Suprapubic skin (tissue), 4 donors: ENCODE data around the gene CAVIN2.

Experiments used
- EP300 ChIP-seq: sonication (generic); formaldehyde crosslinking; IDR thresholded peaks from one replicate; pipeline ENCODE4 v1.6.1; 2017; ENCODE audit warnings: antibody characterized with exemption
- POLR2A ChIP-seq, 2 donors: fragments of 450-650 bp; IDR thresholded peaks; one replicate each; pipeline ENCODE4 v1.6.1; 2017; ENCODE audit warnings: antibody characterized with exemption in 2 of 2, mild to moderate bottlenecking in 2 of 2, moderate library complexity in 2 of 2
- POLR2AphosphoS5 ChIP-seq, 3 donors: sonication (generic); formaldehyde crosslinking; IDR thresholded peaks; one replicate each; pipeline ENCODE4 v1.6.1; 2017; ENCODE audit warnings: antibody characterized with exemption in 3 of 3
- TF ChIP-seq, protein P1 (sequence below), 2 donors: fragments of 200-600 bp in 1 of 2; fragments of 450-650 bp in 1 of 2; sonication (generic) in 1 of 2; IDR thresholded peaks; one replicate each; pipeline ENCODE4 v1.5.1; 2016 to 2019; ENCODE audit warnings: antibody characterized with exemption in 2 of 2, mild to moderate bottlenecking in 1 of 2, moderate library complexity in 1 of 2

DNA sequence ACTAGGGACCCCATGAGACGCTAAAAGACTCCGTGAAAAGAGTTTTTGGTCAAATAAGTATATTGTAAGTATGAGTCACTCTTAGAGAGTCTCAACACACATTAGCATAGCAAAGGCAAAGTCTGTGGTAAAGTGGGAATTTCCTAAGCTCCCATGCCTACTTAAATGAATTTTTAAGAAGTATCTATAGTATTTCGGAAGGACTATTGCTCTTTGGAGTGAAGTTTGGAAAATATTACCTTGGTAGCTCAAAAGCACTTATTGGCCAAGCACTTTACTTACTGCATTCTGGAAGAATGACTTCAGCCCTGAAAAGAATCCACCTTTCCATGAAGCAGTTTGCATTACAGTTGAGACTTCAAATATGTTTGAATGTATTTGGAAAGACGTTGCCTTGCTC is 57.1 kb downstream of the CAVIN2 start:
- TF ChIP-seq, protein P1, sequence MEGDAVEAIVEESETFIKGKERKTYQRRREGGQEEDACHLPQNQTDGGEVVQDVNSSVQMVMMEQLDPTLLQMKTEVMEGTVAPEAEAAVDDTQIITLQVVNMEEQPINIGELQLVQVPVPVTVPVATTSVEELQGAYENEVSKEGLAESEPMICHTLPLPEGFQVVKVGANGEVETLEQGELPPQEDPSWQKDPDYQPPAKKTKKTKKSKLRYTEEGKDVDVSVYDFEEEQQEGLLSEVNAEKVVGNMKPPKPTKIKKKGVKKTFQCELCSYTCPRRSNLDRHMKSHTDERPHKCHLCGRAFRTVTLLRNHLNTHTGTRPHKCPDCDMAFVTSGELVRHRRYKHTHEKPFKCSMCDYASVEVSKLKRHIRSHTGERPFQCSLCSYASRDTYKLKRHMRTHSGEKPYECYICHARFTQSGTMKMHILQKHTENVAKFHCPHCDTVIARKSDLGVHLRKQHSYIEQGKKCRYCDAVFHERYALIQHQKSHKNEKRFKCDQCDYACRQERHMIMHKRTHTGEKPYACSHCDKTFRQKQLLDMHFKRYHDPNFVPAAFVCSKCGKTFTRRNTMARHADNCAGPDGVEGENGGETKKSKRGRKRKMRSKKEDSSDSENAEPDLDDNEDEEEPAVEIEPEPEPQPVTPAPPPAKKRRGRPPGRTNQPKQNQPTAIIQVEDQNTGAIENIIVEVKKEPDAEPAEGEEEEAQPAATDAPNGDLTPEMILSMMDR (IDR thresholded peaks at IDR 0.05) = no peak
- TF ChIP-seq EP300 (no peak), POLR2AphosphoS5 (IDR thresholded peaks at IDR 0.05) (no peak), POLR2A (IDR thresholded peaks at IDR 0.05) (no peak)
